COLO668 (cell line): Measurements from ENCODE around the gene KPNB1.

Experiments
- DNase-seq: peaks from one replicate; lab custom pipeline; 2025; ENCODE audit not compliant: unreplicated experiment; lab: John Stamatoyannopoulos, UW

KPNB1 gene

DNA sequence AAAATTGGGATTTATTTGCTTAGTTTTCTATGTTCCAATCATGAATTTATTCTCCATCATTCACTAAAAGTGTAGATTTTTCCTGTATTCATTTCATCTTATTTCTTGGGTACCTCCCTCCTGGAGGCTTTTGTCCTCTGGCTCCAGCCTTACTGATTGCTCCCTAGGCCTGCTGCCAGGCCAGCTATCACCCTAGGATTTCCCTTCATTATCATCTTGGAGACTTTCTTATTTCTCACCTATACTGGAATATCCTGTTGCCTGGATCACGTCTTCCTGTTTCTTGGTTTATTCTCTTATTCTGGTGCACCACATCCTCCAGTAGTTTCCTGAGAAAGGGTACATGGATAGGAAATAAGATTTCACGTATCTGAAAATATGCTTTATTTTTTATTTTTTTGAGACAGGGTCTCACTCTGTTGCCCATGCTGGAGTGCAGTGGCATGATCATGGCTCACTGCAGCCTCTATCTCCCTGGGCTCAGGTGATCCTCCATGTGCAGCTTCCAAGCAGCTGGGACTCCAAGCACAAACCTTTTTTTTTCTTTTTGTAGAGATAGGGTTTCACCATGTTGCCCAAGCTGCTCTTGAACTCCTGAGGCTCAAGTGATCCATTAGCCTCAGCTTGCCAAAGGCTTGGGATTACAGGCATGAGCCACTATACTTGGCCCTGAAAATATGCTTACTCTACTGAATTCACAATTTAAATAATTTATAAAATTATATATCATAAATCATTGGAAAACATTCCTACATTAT lies 13.3 kb upstream of the KPNB1 start:
- no peak for DNase-seq

DNA sequence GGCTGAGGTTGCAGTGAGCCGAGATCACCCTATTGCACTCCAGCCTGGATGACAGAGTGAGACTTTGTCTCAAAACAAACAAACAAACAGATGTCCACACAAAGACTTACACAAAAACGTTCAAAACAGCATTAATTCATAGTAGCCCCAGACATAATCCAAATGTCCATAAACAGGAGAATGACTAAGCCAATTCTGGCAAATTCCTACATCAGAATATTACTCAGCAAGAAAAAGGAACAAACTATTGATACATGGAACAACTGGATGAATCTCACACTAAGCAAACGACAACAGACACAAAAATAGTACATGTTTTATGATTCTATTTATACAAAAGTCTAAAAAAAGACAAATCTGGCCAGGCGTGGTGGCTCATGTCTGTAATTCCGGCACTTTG lies 10.8 kb upstream of the KPNB1 start:
- no peak for DNase-seq

DNA sequence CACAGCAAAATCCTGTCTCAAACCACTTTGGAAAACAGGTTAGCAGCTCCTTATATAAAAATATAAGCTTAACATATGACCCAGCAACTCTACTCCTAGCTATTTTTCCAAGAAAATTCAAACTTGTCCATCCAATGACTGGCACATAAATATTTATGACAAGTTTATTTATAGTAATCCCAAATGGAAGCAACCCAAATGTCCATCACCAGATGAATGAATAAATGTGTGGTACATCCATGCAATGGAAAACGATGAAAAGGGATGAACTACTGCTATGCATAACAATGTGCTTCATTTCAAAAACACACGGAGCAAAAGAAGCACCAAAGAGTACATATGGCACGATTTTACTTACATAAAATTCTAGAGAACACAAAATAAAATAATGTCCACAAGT lies 9.6 kb upstream of the KPNB1 start:
- DNase-seq: no peak

DNA sequence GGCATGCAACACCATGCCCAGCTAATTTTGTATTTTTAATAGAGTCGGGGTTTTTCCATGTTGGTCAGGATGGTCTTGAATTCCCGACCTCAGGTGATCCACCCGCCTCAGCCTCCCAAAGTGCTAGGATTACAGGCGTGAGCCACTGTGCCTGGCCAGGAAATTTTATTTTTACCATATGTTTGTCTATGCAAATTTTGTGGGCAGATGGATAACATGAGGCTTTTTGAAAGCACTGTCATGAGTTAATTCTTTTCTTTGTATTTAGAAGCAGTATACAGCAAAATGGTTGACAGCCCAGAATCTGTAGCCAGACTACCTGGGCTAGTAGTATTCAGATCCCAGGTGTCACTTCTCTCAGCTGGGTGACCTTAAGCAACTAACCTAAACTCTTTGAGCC lies 8.5 kb upstream of the KPNB1 start:
- peak; percentile 1 for DNase-seq

DNA sequence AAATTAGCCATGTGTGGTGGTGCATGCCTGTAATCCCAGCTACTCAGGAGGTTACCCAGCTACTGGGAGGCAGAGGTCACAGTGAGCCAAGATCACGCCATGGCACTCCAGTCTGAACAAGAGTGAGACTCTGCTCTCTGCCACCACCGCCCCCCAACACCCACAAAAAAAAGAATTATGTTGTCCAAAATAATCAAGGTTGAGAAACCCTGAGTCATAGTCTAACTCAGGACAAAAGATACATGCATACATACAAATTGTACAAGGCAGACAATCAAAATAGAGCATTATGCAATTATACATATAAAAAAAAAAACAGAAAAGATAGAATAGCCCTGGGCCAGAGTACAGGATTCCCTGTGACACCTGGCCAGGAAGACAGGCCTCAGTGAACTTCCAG lies 6.6 kb upstream of the KPNB1 start:
- no peak for DNase-seq

DNA sequence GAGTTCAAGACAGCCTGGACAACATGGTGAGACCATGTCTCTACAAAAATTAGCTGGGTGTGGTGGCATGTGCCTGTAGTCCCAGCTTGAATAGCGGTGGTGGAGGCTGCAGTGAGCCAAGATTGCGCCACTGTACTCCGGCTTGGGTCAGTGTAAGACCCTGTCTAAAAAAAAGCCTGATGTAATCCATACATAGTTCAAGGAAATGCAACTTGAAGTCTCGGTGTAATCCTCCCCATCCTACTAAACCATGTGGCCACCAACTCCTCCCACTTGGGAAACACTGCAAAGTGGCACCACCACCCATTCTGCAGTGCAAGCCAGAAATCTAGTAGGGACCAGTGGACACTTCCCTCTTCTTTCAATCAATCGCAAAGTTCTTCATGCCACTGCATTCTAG lies 5.4 kb upstream of the KPNB1 start:
- no peak for DNase-seq

DNA sequence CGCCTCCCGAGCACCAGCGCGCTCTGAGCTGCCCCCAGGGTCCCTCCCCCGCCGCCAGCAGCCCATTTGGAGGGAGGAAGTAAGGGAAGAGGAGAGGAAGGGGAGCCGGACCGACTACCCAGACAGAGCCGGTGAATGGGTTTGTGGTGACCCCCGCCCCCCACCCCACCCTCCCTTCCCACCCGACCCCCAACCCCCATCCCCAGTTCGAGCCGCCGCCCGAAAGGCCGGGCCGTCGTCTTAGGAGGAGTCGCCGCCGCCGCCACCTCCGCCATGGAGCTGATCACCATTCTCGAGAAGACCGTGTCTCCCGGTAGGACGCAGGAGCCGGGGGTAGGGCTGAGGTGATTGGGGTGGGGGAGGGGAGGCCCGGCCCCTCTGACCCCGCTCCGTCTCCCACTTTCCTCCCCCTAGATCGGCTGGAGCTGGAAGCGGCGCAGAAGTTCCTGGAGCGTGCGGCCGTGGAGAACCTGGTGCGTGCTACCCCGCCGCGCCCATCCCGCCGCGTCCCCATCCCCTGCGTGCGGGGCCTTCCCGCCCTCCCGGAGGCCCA lies 329 bp downstream of the KPNB1 start:
- DNase-seq: no peak

DNA sequence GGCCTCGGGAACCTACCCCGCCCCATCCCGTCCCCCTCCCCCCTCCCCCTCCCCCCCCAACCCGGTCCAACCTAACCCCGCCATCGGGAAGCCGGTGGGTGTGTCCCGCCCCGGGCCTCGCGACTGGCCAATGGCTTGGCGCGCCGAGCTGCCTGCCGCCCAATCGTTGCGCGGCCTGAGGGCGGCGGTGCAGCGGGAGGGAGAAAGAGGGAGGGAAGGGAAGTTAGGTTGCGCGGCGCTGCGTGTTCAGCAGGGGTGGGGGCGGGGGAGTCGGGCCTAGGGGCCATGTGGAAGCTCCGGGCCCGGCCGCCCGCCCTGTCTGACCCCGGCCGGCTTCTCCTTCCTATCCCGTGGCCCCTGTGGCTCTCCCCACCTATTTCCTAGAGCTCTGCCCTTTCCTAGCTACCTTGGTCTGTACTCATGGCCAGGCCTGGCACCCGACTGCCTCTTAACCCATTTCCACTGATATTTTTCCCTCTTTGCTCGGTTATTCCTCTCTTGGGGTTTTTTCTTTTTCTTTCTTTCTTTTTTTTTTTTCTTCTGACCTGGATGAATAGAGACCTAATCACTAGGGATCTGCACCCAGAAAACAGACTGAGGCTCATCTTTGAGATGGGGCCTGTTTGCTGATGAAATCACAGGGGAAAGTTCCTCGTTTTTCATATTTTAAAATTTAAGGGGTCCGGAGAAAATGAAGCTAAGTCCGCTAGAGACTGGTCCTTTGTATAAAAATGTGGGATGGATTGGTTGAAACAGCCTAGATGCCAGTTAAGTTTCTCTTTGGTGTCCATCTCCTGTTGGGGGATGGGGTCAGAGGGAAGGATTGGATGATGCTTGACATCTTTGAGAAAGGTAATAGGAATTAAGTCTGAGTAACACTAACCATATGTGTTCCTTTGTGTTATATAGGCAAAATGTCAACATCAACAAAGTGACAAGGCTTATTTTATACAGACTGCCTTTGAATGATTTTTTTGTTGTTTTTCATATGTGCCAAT lies 1.1 kb downstream of the KPNB1 start:
- DNase-seq: peak; percentile 96

DNA sequence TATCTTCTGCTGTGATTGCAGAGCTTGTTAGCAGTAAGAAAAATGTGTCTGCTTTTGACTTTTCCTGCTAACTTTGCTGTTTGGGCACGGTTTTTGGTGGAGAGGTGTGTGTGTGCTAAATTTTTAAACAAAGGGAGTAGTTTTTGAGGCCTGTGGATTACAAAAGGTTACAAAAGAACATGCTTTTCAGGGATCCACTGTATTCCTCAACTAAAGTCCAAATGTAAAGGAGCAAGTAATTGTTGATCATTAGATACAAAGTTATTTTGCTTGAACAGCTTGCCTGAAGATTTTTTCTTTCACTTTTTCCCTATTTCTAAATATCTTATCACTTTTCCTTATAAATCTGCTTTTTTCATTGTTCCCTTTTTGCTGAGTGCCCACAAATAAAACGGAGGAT lies 2.0 kb downstream of the KPNB1 start:
- no peak for DNase-seq

DNA sequence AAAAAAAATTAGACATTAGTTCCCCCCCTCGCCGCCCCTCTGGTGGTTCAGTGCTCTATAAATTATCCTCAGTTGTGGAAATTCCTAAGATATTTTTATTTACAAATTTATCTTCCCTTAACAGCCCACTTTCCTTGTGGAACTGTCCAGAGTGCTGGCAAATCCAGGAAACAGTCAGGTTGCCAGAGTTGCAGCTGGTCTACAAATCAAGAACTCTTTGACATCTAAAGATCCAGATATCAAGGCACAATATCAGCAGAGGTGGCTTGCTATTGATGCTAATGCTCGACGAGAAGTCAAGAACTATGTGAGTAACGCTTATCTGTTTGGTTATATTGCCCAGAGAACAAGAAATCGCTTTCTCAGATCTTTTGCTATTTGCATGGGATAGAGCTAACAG lies 2.9 kb downstream of the KPNB1 start:
- DNase-seq: no peak

DNA sequence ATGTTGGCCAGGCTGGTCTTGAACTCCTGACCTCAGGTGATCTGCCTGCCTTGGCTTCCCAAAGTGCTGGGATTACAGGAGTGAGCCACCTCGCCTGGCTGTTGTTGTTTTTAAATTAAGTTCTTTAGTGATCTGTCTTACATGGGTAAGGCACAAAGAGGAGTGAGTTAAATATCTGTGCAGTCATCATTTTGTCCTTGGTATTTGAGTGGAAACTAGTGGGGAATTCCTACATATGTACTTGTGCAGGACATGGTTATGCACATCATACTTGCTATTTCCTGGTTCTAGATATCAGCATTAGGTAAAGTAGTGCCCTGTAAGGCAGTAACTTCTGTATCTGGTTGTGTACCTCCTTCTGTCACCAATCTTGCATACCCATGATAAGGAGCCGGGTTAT lies 3.7 kb downstream of the KPNB1 start:
- DNase-seq: no peak

DNA sequence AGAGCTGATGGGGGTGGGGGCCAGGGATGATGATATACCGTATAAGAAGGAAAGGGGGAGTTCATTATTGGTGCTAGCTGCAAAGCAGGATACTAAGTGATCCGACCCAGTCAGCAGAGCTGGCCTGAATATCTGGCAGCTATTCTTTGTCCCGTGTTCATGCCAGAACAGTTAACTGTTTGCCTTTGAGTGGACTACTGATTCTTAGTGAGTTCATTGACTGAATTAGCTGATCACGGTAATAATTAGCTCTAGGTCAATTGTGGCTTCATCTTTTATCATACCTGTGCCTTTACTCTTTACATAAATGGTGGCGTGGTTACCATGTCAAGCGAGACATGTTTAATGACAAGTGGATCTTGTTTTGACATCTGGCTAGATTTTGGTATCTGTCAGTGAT lies 5.3 kb downstream of the KPNB1 start:
- no peak for DNase-seq

DNA sequence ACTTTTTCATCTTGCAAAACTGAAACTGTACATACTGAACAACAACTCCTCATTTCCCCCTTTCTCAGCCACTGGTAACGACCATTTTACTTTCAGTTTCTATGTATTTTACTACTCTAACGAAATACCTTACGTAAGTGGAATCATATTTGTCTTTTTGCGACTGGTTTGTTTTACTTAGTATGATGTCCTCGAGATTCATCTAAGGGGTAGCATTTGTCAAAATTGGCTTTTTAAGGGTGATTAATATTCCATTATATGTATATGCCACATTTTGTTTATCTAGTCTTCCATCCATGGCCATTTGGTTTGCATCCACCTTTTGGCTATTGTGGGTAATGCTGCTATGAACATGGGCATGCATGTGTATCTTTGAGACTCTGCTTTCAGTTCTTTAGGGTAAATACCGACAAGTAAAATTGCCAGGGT lies 10.4 kb downstream of the KPNB1 start:
- DNase-seq: no peak

DNA sequence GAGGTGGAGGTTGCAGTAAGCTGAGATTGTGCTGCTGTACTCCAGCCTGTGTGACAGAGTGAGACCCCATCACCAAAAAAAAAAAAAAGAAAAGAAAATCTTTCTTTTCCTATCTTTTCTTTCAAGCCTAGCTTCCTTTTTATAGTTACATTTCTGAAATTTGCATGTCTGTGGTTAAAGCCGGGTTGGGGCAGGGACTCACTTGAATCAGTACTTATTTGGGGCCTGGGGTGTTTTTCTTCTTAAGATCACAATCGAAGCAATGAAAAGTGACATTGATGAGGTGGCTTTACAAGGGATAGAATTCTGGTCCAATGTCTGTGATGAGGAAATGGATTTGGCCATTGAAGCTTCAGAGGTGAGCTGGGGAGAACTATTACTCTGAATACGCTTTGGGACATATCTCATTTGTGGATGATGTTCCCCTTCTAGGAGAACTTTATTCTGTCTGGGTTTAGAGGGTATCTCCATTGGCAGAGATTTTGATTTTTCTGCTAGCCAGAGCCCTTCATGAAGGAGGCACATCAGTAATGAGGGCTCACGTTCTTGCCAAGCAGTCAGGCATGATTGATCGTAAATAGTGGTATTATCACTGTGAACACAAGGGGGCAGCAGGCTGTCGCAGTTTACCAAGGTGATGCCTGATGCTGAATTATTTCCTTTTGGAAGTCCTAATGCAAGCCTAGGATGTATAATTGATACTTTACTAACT lies 14.3 kb downstream of the KPNB1 start:
- DNase-seq: peak; percentile 29

DNA sequence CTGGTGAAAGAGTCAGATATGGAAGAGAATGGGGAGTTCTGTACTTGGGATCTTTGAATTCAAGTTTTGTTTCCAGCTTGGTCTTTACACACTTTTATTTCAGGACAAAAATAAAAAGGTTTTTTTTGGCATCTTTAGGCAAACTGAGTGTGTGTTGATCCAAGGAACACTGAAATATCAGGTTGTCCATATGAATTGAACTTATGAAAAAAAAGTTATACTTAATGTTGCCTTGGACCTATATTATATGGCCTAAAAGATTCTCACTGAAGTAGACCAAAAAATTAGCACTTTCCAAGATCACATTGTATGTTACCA lies 14.9 kb downstream of the KPNB1 start:
- DNase-seq: no peak

DNA sequence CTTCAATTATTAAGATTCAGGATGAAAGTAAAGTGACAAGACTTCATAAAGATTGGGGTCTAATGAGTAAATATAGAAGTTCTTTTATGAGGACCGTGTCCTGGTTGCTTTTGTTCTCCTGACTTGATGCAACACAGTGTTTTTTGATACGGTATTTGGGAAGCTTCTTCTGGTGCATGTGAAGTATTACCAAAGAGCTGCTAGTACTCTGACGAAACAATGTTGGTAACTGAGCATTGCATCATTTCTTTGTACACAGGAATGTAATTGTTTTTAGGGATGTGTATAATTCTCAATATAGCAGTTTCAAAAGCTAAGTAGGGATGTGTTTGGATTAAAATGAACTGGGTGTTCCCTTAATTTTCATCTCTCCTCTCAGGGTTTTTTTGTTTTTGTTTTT lies 15.9 kb downstream of the KPNB1 start:
- no peak for DNase-seq

DNA sequence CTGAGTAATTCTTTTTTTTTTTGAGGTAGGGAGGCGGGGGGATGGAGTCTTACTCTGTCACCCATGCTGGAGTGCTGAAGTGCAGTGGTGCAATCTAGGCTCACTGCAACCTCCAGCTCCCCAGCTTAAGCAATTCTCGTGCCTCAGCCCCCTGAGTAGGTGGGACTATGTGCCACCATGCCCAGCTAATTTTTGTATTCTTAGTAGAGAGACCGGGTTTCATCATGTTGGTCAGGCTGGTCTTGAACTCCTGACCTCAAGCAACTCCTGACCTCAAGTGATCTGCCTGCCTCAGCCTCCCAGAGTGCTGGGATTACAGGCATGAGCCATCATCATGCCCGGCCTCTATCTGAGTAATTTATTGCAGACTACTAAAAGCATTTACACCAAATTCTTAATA lies 19.4 kb downstream of the KPNB1 start:
- DNase-seq: no peak

DNA sequence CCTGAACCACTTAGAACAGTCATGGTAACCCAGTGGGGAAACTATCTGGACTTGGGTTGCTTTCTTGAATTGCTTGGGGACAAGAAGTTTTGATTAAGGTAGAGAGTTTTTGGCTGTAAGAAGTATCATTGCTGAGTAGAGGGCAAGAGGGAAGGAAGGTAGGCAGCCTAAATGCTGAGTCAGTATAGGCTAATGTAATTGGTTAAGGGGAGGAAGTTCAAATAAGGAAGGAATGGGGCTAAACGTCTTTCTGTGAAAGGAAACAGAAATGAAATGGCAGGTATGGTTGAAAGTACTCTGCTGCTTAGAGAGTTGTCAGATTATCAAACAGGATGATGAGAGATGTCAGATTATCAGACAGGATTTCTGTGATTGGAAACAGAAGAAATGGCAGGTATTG lies 20.3 kb downstream of the KPNB1 start:
- DNase-seq: no peak

DNA sequence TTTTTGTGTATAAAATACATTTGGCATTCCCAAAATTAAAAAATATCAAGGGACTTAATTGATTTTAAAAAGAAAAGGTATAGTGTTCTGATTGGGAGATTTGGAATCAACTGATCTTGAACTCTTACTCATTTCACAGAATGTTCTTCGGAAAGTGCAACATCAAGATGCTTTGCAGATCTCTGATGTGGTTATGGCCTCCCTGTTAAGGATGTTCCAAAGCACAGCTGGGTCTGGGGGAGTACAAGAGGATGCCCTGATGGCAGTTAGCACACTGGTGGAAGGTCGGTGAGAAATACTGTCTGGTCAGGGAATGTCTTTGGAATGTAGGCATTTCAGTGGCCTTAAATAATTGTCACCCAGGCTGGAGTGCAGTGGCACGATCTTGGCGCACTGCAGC lies 24.8 kb downstream of the KPNB1 start:
- DNase-seq: no peak

DNA sequence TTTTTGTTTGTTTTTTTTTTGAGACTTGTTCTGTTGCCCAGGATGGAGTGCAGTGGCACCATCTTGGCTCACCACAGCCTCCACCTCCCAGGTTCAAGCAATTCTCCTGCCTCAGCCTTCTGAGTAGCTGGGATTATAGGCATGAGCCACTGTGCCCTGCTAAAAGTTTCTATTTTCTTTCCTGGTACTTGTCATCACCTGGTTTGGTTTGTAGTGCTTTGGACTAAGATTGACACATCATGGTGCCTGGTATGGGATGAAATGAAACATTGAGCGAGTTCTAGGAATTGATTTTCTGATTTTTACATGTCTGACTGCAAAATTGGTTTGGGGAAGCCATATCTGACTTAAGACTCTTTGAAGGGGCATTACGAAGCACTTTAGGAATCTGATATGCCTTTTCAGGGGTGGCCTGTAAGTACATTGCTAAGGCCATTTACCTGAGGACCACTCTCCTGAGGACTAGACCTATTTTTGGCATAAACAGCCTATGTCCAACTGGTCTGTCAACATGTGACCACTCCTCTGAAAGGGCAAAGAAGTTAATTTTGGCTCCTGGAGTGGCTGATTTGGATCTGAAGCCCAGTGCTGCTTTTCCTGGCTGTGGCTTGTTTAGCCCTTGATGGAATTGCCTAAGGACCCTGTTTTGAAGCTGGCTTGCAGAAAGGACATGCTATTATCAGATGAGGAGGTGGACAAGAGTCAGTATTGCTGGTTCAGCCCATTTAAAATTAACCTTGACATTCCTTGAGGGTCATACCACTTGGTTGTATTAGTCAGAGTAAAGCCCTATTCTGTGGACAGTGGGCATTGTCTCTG lies 25.9 kb downstream of the KPNB1 start:
- DNase-seq: no peak

DNA sequence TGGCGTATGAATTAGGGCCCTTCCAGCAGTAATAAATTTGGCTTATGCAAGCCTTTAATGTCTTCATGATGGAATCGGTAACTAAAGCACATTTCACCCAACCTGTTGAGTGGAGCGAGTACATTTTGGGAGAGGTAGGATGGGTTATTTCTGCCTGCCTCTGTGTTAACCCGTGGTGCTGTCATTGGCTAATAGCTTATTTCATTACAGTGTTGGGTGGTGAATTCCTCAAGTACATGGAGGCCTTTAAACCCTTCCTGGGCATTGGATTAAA lies 26.4 kb downstream of the KPNB1 start:
- no peak for DNase-seq
